ENCODE data around the gene NDUFS8. TPM values are rescaled to one million over a fixed set of nuclear protein-coding genes. Genes with fewer than 3 reads are reported as not detected.

Gene NDUFS8
- total RNA-seq, 2 donors from 2014 or later = 135 to 157 TPM

GRCh38 chr11:68027667-68028066, 2.8 kb upstream of the NDUFS8 start:
- no peak for ATAC-seq
- intact Hi-C loops (cut with DNase I, micrococcal nuclease) = no loop called here
- DNase-seq = no peak

GRCh38 chr11:68028802-68029545, 1.5 kb upstream of the NDUFS8 start:
- intact Hi-C loops (cut with DNase I, micrococcal nuclease) = no loop called here
- DNase-seq (no peak), ATAC-seq (no peak)

GRCh38 chr11:68031144-68031464, 623 bp downstream of the NDUFS8 start:
- intact Hi-C loops (cut with DNase I, micrococcal nuclease) = no loop called here
- ATAC-seq = peak; percentile 32
- peak in 1 of 2 donors; percentile 37 for DNase-seq

GRCh38 chr11:68032003-68032402, 1.5 kb downstream of the NDUFS8 start:
- intact Hi-C loops (cut with DNase I, micrococcal nuclease) = no loop called here

GRCh38 chr11:68032997-68033707, 2.7 kb downstream of the NDUFS8 start:
- DNase-seq (no peak), ATAC-seq (no peak)
- intact Hi-C loops (cut with DNase I, micrococcal nuclease) = no loop called here

More at GRCh38 chr11:68032003-68032402, 1.5 kb downstream of the NDUFS8 start:
- no peak for DNase-seq
- no peak for ATAC-seq

GRCh38 chr11:68033708-68034045, 3.2 kb downstream of the NDUFS8 start:
- DNase-seq = no peak
- intact Hi-C loops (cut with DNase I, micrococcal nuclease) = no loop called here
- ATAC-seq = no peak

GRCh38 chr11:68035266-68035876, 4.9 kb downstream of the NDUFS8 start:
- DNase-seq = no peak
- intact Hi-C loops (cut with DNase I, micrococcal nuclease) = no loop called here
- ATAC-seq = no peak

GRCh38 chr11:68036141-68036716, 5.7 kb downstream of the NDUFS8 start:
- intact Hi-C loops (cut with DNase I, micrococcal nuclease) = no loop called here
- DNase-seq = no peak
- no peak for ATAC-seq

GRCh38 chr11:68036717-68037239, 6.3 kb downstream of the NDUFS8 start:
- ATAC-seq = no peak
- peak; percentile 49 to 73 for DNase-seq
- intact Hi-C loops (cut with DNase I, micrococcal nuclease) = no loop called here

GRCh38 chr11:68037411-68038225, 7.1 kb downstream of the NDUFS8 start:
- DNase-seq = peak; percentile 16 to 25
- intact Hi-C loops (cut with DNase I, micrococcal nuclease) = no loop called here
- no peak for ATAC-seq

GRCh38 chr11:68038226-68038717, 7.8 kb downstream of the NDUFS8 start:
- intact Hi-C loops (cut with DNase I, micrococcal nuclease) = no loop called here
- ATAC-seq (peak; percentile 3), DNase-seq (peak in 1 of 2 donors; percentile 41)

- peak; percentile 84 for ATAC-seq
- intact Hi-C loops (cut with DNase I, micrococcal nuclease) = no loop called here
- DNase-seq = peak; percentile 90
These were observed 8.4 kb downstream of the NDUFS8 start, which contains the start of gene TCIRG1 for GRCh38 chr11:68038718-68039525. TCIRG1 (plus strand) TSS chr11:68039025; CDS start chr11:68041272, 2,247 bp downstream.

GRCh38 chr11:68039526-68040086, 9.1 kb downstream of the NDUFS8 start:
- DNase-seq = peak in 1 of 2 donors; percentile 44
- peak; percentile 36 for ATAC-seq
- intact Hi-C loops (cut with DNase I, micrococcal nuclease) = no loop called here

GRCh38 chr11:68040101-68040956, 9.8 kb downstream of the NDUFS8 start:
- DNase-seq (peak; percentile 76 to 78), ATAC-seq (peak; percentile 49)
- intact Hi-C loops (cut with DNase I, micrococcal nuclease) = no loop called here

GRCh38 chr11:68040957-68041591, 10.6 kb downstream of the NDUFS8 start:
- ATAC-seq = no peak
- peak in 1 of 2 donors; percentile 25 for DNase-seq
- intact Hi-C loops (cut with DNase I, micrococcal nuclease) = no loop called here

GRCh38 chr11:68041617-68042218, 11.2 kb downstream of the NDUFS8 start:
- no peak for ATAC-seq

More at GRCh38 chr11:68041617-68042218, 11.2 kb downstream of the NDUFS8 start:
- intact Hi-C loops (cut with DNase I, micrococcal nuclease) = no loop called here
- DNase-seq = peak in 1 of 2 donors; percentile 13
